HEK293 (cell line): ENCODE data around the gene PARD3B.

Source experiments
- CTCF ChIA-PET: fragments of 350-600 bp; formaldehyde crosslinking; extraction: SDS; loops from one replicate; lab custom pipeline; 2021; ENCODE audit warnings: antibody characterized with exemption; lab: Yijun Ruan, JAX
- POLR2A ChIA-PET: fragments of 300-600 bp; formaldehyde crosslinking; extraction: SDS; loops from one replicate; lab custom pipeline; 2020; ENCODE audit warnings: antibody characterized with exemption, inconsistent platforms; lab: Yijun Ruan, JAX
- H3K27ac ChIP-seq: fragments of 200-500 bp; sonication (Bioruptor generic); 2 replicates; pipeline ENCODE4 v1.5.1; 2014; ENCODE audit warnings: low read depth, low read length, control low read depth, inconsistent platforms; ENCODE audit errors: extremely low read depth
- H3K36me3 ChIP-seq, 2 experiments: fragments of 200-500 bp in 1 of 2; sonication (Bioruptor generic) in 1 of 2; 1 replicate in 1 of 2; 2 replicates in 1 of 2; pipeline ENCODE4 v1.5.1; 2014 to 2017; ENCODE audit warnings: inconsistent platforms in 2 of 2, low read length in 2 of 2; ENCODE audit not compliant: control insufficient read depth in 2 of 2, insufficient read depth in 1 of 2
- H3K4me1 ChIP-seq: fragments of 200-500 bp; sonication (Bioruptor generic); 2 replicates; pipeline ENCODE4 v1.5.1; 2014; ENCODE audit warnings: mild to moderate bottlenecking, low read length, inconsistent platforms; ENCODE audit not compliant: control insufficient read depth, insufficient read depth
- H3K4me3 ChIP-seq: 2 replicates; pipeline ENCODE4 v1.5.1; 2011; ENCODE audit warnings: low read depth, mild to moderate bottlenecking, control low read depth, low read length, moderate library complexity
- H3K9me3 ChIP-seq: fragments of 200-500 bp; sonication (Bioruptor generic); 2 replicates; pipeline ENCODE4 v1.5.1; 2014; ENCODE audit warnings: low read depth, low read length, inconsistent platforms; ENCODE audit not compliant: control insufficient read depth, insufficient read depth
- AEBP2 ChIP-seq: fragments of 450-650 bp; formaldehyde crosslinking; IDR thresholded peaks from 2 replicates; pipeline ENCODE4 v1.5.1; 2016; ENCODE audit warnings: missing biosample characterization, missing genetic modification characterization, borderline replicate concordance
- BCL11B ChIP-seq: fragments of 450-650 bp; formaldehyde crosslinking; IDR thresholded peaks from 2 replicates; pipeline ENCODE4 v1.5.1; 2016; ENCODE audit warnings: low read depth, missing biosample characterization, missing genetic modification characterization
- GFI1B ChIP-seq: fragments of 450-650 bp; formaldehyde crosslinking; IDR thresholded peaks from 2 replicates; pipeline ENCODE4 v1.5.1; 2016; ENCODE audit warnings: missing biosample characterization, missing genetic modification characterization
- MEIS1 ChIP-seq: sonication (generic); formaldehyde crosslinking; IDR thresholded peaks from 2 replicates; pipeline ENCODE4 v1.8.1; 2022; ENCODE audit warnings: missing genetic modification reagents, mild to moderate bottlenecking, borderline replicate concordance
- OSR2 ChIP-seq: fragments of 450-650 bp; formaldehyde crosslinking; IDR thresholded peaks from 2 replicates; pipeline ENCODE4 v1.5.1; 2016; ENCODE audit warnings: missing biosample characterization, missing genetic modification characterization
- TRIM28 ChIP-seq: IDR thresholded peaks from 2 replicates; pipeline ENCODE4 v1.6.1; 2011; ENCODE audit warnings: low read length, control low read depth, borderline replicate concordance
- ZNF114 ChIP-seq: fragments of 450-650 bp; formaldehyde crosslinking; IDR thresholded peaks from 2 replicates; pipeline ENCODE4 v1.5.0; 2017; ENCODE audit warnings: missing biosample characterization, missing genetic modification characterization
- ZNF138 ChIP-seq: fragments of 450-650 bp; formaldehyde crosslinking; IDR thresholded peaks from 2 replicates; pipeline ENCODE4 v1.5.1; 2016; ENCODE audit warnings: missing biosample characterization, missing genetic modification characterization, borderline replicate concordance
- ZNF16 ChIP-seq: fragments of 450-650 bp; formaldehyde crosslinking; IDR thresholded peaks from 2 replicates; pipeline ENCODE4 v1.5.1; 2016; ENCODE audit warnings: low read depth, missing biosample characterization, missing genetic modification characterization
- ZNF169 ChIP-seq: fragments of 450-650 bp; formaldehyde crosslinking; IDR thresholded peaks from 2 replicates; pipeline ENCODE4 v1.5.1; 2016; ENCODE audit warnings: missing biosample characterization, missing genetic modification characterization
- ZNF202 ChIP-seq: fragments of 450-650 bp; formaldehyde crosslinking; IDR thresholded peaks from 2 replicates; pipeline ENCODE4 v1.5.1; 2016; ENCODE audit warnings: missing biosample characterization, missing genetic modification characterization, borderline replicate concordance
- ZNF211 ChIP-seq: fragments of 450-650 bp; formaldehyde crosslinking; IDR thresholded peaks from 2 replicates; pipeline ENCODE4 v1.5.1; 2016; ENCODE audit warnings: low read depth, missing biosample characterization, missing genetic modification characterization
- ZNF341 ChIP-seq: fragments of 450-650 bp; formaldehyde crosslinking; IDR thresholded peaks from 2 replicates; pipeline ENCODE4; 2016; ENCODE audit warnings: low read depth, missing biosample characterization, missing genetic modification characterization
- ZNF48 ChIP-seq: fragments of 450-650 bp; formaldehyde crosslinking; IDR thresholded peaks from 2 replicates; pipeline ENCODE4 v1.5.1; 2016; ENCODE audit warnings: missing biosample characterization, missing genetic modification characterization
- ZNF530 ChIP-seq: fragments of 450-650 bp; formaldehyde crosslinking; IDR thresholded peaks from 2 replicates; pipeline ENCODE4 v1.5.1; 2016; ENCODE audit warnings: low read depth, missing biosample characterization, missing genetic modification characterization
- ZNF558 ChIP-seq: fragments of 450-650 bp; formaldehyde crosslinking; IDR thresholded peaks from 2 replicates; pipeline ENCODE4 v1.5.1; 2016; ENCODE audit warnings: missing biosample characterization, missing genetic modification characterization
- ZNF585B ChIP-seq: fragments of 450-650 bp; formaldehyde crosslinking; IDR thresholded peaks from 2 replicates; pipeline ENCODE4 v1.5.1; 2016; ENCODE audit warnings: missing biosample characterization, missing genetic modification characterization
- ZNF600 ChIP-seq: fragments of 450-650 bp; formaldehyde crosslinking; IDR thresholded peaks from 2 replicates; pipeline ENCODE4 v1.5.1; 2016; ENCODE audit warnings: missing biosample characterization, missing genetic modification characterization
- ZNF610 ChIP-seq: fragments of 450-650 bp; formaldehyde crosslinking; IDR thresholded peaks from 2 replicates; pipeline ENCODE4 v1.5.1; 2016; ENCODE audit warnings: missing biosample characterization, missing genetic modification characterization, borderline replicate concordance
- ZNF654 ChIP-seq: fragments of 450-650 bp; formaldehyde crosslinking; IDR thresholded peaks from 2 replicates; pipeline ENCODE4 v1.5.1; 2016; ENCODE audit warnings: low read depth, missing biosample characterization, missing genetic modification characterization
- ZNF76 ChIP-seq: fragments of 450-650 bp; formaldehyde crosslinking; IDR thresholded peaks from 2 replicates; pipeline ENCODE4; 2016; ENCODE audit warnings: low read depth, missing biosample characterization, missing genetic modification characterization, borderline replicate concordance
- ZNF791 ChIP-seq: fragments of 450-650 bp; formaldehyde crosslinking; IDR thresholded peaks from 2 replicates; pipeline ENCODE4 v1.5.1; 2016; ENCODE audit warnings: missing biosample characterization, missing genetic modification characterization
- TF ChIP-seq, protein P1 (sequence below): fragments of 450-650 bp; formaldehyde crosslinking; IDR thresholded peaks from 2 replicates; pipeline ENCODE4 v1.5.1; 2016; ENCODE audit warnings: missing biosample characterization, missing genetic modification characterization
- TF ChIP-seq, protein P2 (sequence below): fragments of 450-650 bp; formaldehyde crosslinking; conservative IDR thresholded peaks from 2 replicates; pipeline ENCODE4 v1.5.1; 2016; ENCODE audit warnings: low read depth, missing biosample characterization, missing genetic modification characterization

PARD3B gene

DNA sequence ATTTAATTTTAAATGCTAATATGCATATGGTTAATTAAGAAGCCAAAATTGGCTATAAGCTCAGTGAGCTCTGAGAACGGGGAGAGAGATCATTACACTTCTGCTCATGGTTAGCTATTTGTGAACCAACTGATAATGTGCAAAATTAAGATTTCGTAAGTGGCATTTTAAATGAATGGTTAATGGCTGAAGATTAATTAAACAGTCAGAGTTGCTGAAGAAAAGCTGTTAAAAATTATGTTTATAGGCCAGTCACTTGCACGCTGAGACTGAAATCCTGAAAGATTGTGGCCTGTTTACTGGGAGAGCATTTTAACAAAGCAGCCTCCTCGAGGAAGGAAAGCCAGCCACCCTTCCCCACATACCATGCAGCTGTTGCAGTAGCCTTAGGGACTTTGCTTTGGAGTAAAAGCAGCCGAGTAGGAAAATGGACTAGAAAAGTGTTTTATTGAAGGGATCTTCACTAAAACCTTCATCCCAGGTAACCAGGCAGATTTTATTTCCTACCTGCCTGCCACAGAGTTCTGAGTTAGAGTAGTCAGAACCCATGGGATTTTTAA lies 918.3 kb downstream of the PARD3B start:
- no peaks in the 10 kb centered on the region for H3K36me3 ChIP-seq
- TF ChIP-seq OSR2 (tag by site-specific recombination) (no peak), ZNF114 (no peak), GFI1B (tag by site-specific recombination) (no peak), ZNF48 (tag by site-specific recombination) (no peak), ZNF16 (no peak), ZNF341 (tag by site-specific recombination) (no peak), AEBP2 (tag by site-specific recombination) (no peak), ZNF202 (tag by site-specific recombination) (no peak), ZNF791 (tag by site-specific recombination) (no peak), TRIM28 (no peak), ZNF654 (no peak), ZNF558 (tag by site-specific recombination) (no peak), BCL11B (no peak)
- TF ChIP-seq, protein P1, sequence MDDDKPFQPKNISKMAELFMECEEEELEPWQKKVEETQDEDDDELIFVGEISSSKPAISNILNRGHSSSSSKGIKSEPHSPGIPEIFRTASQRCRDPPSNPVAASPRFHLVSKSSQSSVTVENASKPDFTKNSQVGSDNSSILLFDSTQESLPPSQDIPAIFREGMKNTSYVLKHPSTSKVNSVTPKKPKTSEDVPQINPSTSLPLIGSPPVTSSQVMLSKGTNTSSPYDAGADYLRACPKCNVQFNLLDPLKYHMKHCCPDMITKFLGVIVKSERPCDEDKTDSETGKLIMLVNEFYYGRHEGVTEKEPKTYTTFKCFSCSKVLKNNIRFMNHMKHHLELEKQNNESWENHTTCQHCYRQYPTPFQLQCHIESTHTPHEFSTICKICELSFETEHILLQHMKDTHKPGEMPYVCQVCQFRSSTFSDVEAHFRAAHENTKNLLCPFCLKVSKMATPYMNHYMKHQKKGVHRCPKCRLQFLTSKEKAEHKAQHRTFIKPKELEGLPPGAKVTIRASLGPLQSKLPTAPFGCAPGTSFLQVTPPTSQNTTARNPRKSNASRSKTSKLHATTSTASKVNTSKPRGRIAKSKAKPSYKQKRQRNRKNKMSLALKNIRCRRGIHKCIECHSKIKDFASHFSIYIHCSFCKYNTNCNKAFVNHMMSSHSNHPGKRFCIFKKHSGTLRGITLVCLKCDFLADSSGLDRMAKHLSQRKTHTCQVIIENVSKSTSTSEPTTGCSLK (tag by site-specific recombination) = no peak
- CTCF ChIA-PET = interaction anchor here (0.5 to 1.1 kb wide), 3 partner anchors 95 to 1320 kb away, joined by 3 to 8 read pairs (median 4); no protein-coding TSS in a partner anchor
- H3K9me3 ChIP-seq = no peaks in the 10 kb centered on the region
- POLR2A ChIA-PET = no interaction called here
- no peaks in the 10 kb centered on the region for H3K4me1 ChIP-seq
- no peak overlapping the region for H3K4me3 ChIP-seq
- H3K27ac ChIP-seq = no peak overlapping the region

- H3K27ac ChIP-seq = no peak overlapping the region
- TF ChIP-seq, protein P2, sequence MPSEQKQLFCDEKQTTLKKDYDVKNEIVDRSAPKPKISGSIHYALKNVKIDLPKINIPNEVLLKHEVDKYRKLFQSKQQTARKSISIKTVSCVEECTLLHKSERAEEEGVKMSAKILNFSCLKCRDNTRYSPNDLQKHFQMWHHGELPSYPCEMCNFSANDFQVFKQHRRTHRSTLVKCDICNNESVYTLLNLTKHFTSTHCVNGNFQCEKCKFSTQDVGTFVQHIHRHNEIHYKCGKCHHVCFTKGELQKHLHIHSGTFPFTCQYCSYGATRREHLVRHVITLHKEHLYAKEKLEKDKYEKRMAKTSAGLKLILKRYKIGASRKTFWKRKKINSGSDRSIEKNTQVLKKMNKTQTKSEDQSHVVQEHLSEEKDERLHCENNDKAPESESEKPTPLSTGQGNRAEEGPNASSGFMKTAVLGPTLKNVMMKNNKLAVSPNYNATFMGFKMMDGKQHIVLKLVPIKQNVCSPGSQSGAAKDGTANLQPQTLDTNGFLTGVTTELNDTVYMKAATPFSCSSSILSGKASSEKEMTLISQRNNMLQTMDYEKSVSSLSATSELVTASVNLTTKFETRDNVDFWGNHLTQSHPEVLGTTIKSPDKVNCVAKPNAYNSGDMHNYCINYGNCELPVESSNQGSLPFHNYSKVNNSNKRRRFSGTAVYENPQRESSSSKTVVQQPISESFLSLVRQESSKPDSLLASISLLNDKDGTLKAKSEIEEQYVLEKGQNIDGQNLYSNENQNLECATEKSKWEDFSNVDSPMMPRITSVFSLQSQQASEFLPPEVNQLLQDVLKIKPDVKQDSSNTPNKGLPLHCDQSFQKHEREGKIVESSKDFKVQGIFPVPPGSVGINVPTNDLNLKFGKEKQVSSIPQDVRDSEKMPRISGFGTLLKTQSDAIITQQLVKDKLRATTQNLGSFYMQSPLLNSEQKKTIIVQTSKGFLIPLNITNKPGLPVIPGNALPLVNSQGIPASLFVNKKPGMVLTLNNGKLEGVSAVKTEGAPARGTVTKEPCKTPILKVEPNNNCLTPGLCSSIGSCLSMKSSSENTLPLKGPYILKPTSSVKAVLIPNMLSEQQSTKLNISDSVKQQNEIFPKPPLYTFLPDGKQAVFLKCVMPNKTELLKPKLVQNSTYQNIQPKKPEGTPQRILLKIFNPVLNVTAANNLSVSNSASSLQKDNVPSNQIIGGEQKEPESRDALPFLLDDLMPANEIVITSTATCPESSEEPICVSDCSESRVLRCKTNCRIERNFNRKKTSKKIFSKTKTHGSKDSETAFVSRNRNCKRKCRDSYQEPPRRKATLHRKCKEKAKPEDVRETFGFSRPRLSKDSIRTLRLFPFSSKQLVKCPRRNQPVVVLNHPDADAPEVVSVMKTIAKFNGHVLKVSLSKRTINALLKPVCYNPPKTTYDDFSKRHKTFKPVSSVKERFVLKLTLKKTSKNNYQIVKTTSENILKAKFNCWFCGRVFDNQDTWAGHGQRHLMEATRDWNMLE (tag by site-specific recombination) = no peak
- TF ChIP-seq ZNF600 (tag by site-specific recombination) (no peak), ZNF530 (tag by site-specific recombination) (no peak), MEIS1 (no peak), ZNF610 (tag by site-specific recombination) (no peak), ZNF138 (tag by site-specific recombination) (no peak), ZNF585B (tag by site-specific recombination) (no peak), ZNF76 (tag by site-specific recombination) (no peak), ZNF211 (no peak), ZNF791 (tag by site-specific recombination) (no peak), ZNF169 (tag by site-specific recombination) (no peak)
- no peaks in the 10 kb centered on the region for H3K4me1 ChIP-seq
- H3K9me3 ChIP-seq = no peaks in the 10 kb centered on the region
- H3K36me3 ChIP-seq = no peaks in the 10 kb centered on the region
- ChIA-PET POLR2A (no interaction called here), CTCF (no interaction called here)
- no peak overlapping the region for H3K4me3 ChIP-seq
Measured at GRCh38 chr2:205464681-205465080, 919.4 kb downstream of the PARD3B start.
